Spleen (tissue), 11 donors: ENCODE results near the gene REL. TPM values are rescaled to one million over a fixed set of nuclear protein-coding genes. Genes with fewer than 3 reads are reported as not detected.
A peak's percentile ranks its signal among the peaks of the same experiment; 100 is the strongest.
"Not testable (repeated sequence)": the region's sequence is repeated elsewhere in the genome, so short reads cannot be mapped to it uniquely, and the experiment has no call there.

Experiments
- DNase-seq: peaks from one replicate; pipeline ENCODE4 v3.0.0-alpha.2; 2020
- H3K27ac ChIP-seq, 8 donors: fragments of 200-600 bp; sonication (generic) in 7 of 8; 1 replicate in 4 of 8; 2 replicates in 4 of 8; pipeline versions ENCODE4 v1.5.0 to v1.8.0; 2016 to 2021; ENCODE audit warnings: inconsistent platforms in 4 of 8, mild to moderate bottlenecking in 4 of 8, moderate library complexity in 1 of 8
- H3K27me3 ChIP-seq, 7 donors: fragments of 200-600 bp; sonication (generic) in 6 of 7; replicated peaks in 1 of 7; 1 replicate in 4 of 7; 2 replicates in 3 of 7; pipeline versions ENCODE4 v1.5.0 to v1.8.0; 2016 to 2021; ENCODE audit warnings: inconsistent platforms in 3 of 7, mild to moderate bottlenecking in 1 of 7
- H3K36me3 ChIP-seq, 6 donors: fragments of 200-600 bp; sonication (generic) in 5 of 6; 1 replicate in 4 of 6; 2 replicates in 2 of 6; pipeline versions ENCODE4 v1.5.0 to v1.8.0; 2016 to 2021; ENCODE audit warnings: inconsistent platforms in 2 of 6
- H3K4me1 ChIP-seq, 6 donors: fragments of 200-600 bp; sonication (generic) in 5 of 6; 1 replicate in 3 of 6; 2 replicates in 3 of 6; pipeline versions ENCODE4 v1.5.0 to v1.8.0; 2016 to 2021; ENCODE audit warnings: inconsistent platforms in 3 of 6
- H3K4me3 ChIP-seq, 8 donors: fragments of 200-600 bp; sonication (generic) in 7 of 8; 1 replicate in 4 of 8; 2 replicates in 4 of 8; pipeline versions ENCODE4 v1.5.0 to v1.8.0; 2016 to 2021; ENCODE audit warnings: inconsistent platforms in 4 of 8, mild to moderate bottlenecking in 4 of 8, moderate library complexity in 2 of 8
- H3K9me3 ChIP-seq, 8 donors: fragments of 200-600 bp; sonication (generic) in 7 of 8; 1 replicate in 4 of 8; 2 replicates in 4 of 8; pipeline versions ENCODE4 v1.5.0 to v1.8.0; 2016 to 2021; ENCODE audit warnings: inconsistent platforms in 4 of 8
- POLR2A ChIP-seq, 3 donors: fragments of 450-650 bp; IDR thresholded peaks; one replicate each; pipeline ENCODE4 v1.5.1; 2017; ENCODE audit warnings: antibody characterized with exemption in 3 of 3, mild to moderate bottlenecking in 1 of 3
- POLR2AphosphoS5 ChIP-seq, 3 donors: sonication (generic); formaldehyde crosslinking; IDR thresholded peaks; one replicate each; pipeline ENCODE4 v1.5.1; 2017; ENCODE audit warnings: antibody characterized with exemption in 3 of 3
- WGBS, 5 donors: extraction: QIAGEN DNeasy Blood & Tissue Kit in 3 of 5; methylation state at CpG; one replicate each; pipeline versions ENCODE4 v1.1.5 to v1.1.7; 2013 to 2018; 5-methylcytosine and 5-hydroxymethylcytosine counted together
- intact Hi-C: fragments of 100-400 bp; cut with DNase I; formaldehyde crosslinking; loops from one replicate; pipeline ENCODE4 v1.15.0; 2023; ENCODE audit warnings: low total_unique reads
- polyA plus RNA-seq, 3 donors: library from polyadenylated mRNA; stranded (reverse); fragments of 200-250 nt; gene quantifications; one replicate each; pipeline ENCODE4 v1.2.1, GENCODE V29; 2013
- total RNA-seq, 7 donors: library from RNA; depleted of rRNA in 3 of 7; stranded (reverse); fragments of >200 nt in 3 of 7; fragmentation: NEBNext Ultra II Directional in 4 of 7; extraction: Animal tissue kit (Norgen Biotek cat#: 25700) in 4 of 7; gene quantifications; one replicate each; pipeline versions ENCODE4 v1.1.0 to v1.2.1, GENCODE V29; 2016 to 2021
- TF ChIP-seq, protein P1 (sequence below), 11 experiments: fragments of 200-600 bp in 7 of 11; fragments of 450-650 bp in 4 of 11; sonication (generic) in 4 of 11; IDR thresholded peaks in 8 of 11; conservative IDR thresholded peaks in 3 of 11; 1 replicate in 7 of 11; 2 replicates in 4 of 11; pipeline versions ENCODE4 v1.4.0 to v1.8.0; 2016 to 2021; ENCODE audit warnings: antibody characterized with exemption in 11 of 11, inconsistent platforms in 4 of 11, mild to moderate bottlenecking in 1 of 11
- donor health status: healthy with polysubstance abuse.
- donor health status: DM: no; HTN: no; CAD: no; lungs with moderate emphysema.
- donor health status: DM: no; HTN: no; CAD: no.
- donor health status: Bipolar disorder and iron deficiency.
- donor health status: healthy.
- donor health status: DM: no; HTN: no; CAD: no.
- donor health status: DM: yes; HTN: yes; CAD: no.

The REL gene
- total and polyA plus RNA-seq, 10 donors = 1.3 to 68.8 (median 53.8) TPM

GRCh38 chr2:60906395-60906794 lies 25.0 kb downstream of the REL start:
- Histone ChIP-seq H3K4me1 (no peaks in the 10 kb centered on the region), H3K36me3 (peaks cover 0 to 95% (median 68%) of the 10 kb centered on the region in 6 donors), H3K4me3 (no peak overlapping the region), H3K9me3 (no peaks in the 10 kb centered on the region), H3K27ac (no peak overlapping the region), H3K27me3 (no peaks in the 10 kb centered on the region)
- intact Hi-C loops = no loop called here
- DNase-seq = no peak
- 91 to 96% (median 94%) methylated on average over 2 of the region's 2 CpGs for WGBS, 5 donors
- peak in 1 of 3 donors; percentile 16 for TF ChIP-seq POLR2AphosphoS5 (IDR thresholded peaks at IDR 0.05)
- TF ChIP-seq POLR2A (IDR thresholded peaks at IDR 0.05) = no peak

DNA sequence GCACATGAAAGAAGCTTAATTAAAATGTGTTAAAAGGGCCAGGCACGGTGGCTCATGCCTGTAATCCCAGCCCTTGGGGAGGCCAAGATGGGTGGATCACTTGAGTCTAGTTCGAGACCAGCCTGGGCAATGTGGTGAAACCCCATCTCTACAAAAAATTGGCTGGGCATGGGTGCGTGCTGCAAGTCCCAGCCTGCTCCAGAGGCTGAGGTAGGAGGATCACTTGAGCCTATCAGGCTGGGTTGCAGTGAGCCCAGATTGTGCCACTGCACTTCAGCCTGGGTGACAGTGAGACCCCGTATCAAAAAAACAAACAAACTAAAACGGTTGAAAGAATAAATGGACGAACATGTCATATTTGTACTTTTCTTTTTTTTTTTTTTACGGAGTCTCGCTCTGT lies 26.0 kb downstream of the REL start:
- no peaks in the 10 kb centered on the region for H3K9me3 ChIP-seq
- WGBS, 5 donors = 92 to 97% (median 95%) methylated on average over 8 of the region's 8 CpGs
- no peaks in the 10 kb centered on the region for H3K4me1 ChIP-seq
- TF ChIP-seq POLR2A (IDR thresholded peaks at IDR 0.05) (no peak), POLR2AphosphoS5 (IDR thresholded peaks at IDR 0.05) (no peak)
- TF ChIP-seq, protein P1, sequence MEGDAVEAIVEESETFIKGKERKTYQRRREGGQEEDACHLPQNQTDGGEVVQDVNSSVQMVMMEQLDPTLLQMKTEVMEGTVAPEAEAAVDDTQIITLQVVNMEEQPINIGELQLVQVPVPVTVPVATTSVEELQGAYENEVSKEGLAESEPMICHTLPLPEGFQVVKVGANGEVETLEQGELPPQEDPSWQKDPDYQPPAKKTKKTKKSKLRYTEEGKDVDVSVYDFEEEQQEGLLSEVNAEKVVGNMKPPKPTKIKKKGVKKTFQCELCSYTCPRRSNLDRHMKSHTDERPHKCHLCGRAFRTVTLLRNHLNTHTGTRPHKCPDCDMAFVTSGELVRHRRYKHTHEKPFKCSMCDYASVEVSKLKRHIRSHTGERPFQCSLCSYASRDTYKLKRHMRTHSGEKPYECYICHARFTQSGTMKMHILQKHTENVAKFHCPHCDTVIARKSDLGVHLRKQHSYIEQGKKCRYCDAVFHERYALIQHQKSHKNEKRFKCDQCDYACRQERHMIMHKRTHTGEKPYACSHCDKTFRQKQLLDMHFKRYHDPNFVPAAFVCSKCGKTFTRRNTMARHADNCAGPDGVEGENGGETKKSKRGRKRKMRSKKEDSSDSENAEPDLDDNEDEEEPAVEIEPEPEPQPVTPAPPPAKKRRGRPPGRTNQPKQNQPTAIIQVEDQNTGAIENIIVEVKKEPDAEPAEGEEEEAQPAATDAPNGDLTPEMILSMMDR (IDR thresholded peaks at IDR 0.05 in 8 of 11, conservative IDR thresholded peaks at IDR 0.05 in 3 of 11) = no peak
- DNase-seq = no peak
- H3K4me3 ChIP-seq = no peak overlapping the region
- peaks cover 0 to 87% (median 58%) of the 10 kb centered on the region in 6 donors for H3K36me3 ChIP-seq
- no peak overlapping the region for H3K27ac ChIP-seq
- intact Hi-C loops = no loop called here
- H3K27me3 ChIP-seq = no peaks in the 10 kb centered on the region

GRCh38 chr2:60925994-60926740 lies 44.8 kb downstream of the REL start:
- WGBS, 5 donors = 69 to 86% (median 78%) methylated on average over 7 of the region's 7 CpGs
- TF ChIP-seq, protein P1 (IDR thresholded peaks at IDR 0.05 in 8 of 11, conservative IDR thresholded peaks at IDR 0.05 in 3 of 11) = no peak
- TF ChIP-seq POLR2AphosphoS5 (IDR thresholded peaks at IDR 0.05) = no peak
- Histone ChIP-seq H3K4me1 (peaks cover 0 to 37% (median 13%) of the 10 kb centered on the region in 6 donors), H3K4me3 (peak overlapping the region in 1 of 8 donors; percentile 42), H3K9me3 (no peaks in the 10 kb centered on the region), H3K27ac (peak overlapping the region in 7 of 8 donors; percentile 64 to 87 (median 80)), H3K27me3 (no peaks in the 10 kb centered on the region), H3K36me3 (peaks cover 4 to 66% (median 51%) of the 10 kb centered on the region in 6 donors)
- no peak for DNase-seq
- intact Hi-C loops = no loop called here

DNA sequence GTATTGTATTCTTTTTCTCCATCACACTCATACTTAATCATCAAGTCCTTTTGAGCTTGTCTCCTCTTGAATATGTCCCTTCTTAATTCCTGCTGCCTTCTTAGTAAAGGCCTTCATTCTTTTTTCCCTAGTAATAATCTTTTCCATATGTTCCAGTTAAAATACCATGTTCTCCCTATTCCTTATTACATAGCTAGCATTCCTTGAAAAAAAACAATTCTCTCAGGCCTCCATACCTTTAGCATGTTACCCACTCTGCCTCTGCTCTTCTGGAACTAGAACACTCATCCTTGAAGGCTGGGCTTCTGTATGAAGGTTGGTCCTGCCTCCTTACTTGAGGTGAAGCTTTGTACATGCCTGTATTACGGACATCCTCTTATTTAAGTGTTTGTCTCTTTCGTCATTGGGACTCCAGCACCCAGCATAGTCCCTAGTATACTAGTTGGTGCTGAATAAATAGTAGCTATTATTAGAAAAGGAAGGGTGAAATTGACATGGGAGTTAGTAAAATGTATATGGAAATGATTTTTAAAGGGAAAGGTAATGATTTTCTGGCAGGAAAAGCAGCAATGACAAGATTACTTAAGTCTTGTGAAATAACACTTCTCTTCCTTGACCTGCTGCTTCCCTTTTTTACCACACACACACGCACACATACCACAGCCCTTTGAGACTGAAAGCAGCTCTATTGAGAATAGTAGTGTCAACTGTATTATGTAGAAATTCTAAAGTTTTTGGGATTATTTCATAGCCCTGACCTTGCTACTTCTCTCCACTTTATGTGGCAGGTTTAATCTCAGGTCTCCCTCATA lies 45.6 kb downstream of the REL start:
- Histone ChIP-seq H3K36me3 (peaks cover 4 to 63% (median 46%) of the 10 kb centered on the region in 6 donors), H3K27me3 (no peaks in the 10 kb centered on the region), H3K4me1 (peaks cover 0 to 37% (median 13%) of the 10 kb centered on the region in 6 donors), H3K4me3 (peak overlapping the region in 1 of 8 donors; percentile 42), H3K9me3 (no peaks in the 10 kb centered on the region), H3K27ac (peak overlapping the region in 7 of 8 donors; percentile 64 to 87 (median 80))
- DNase-seq = no peak
- WGBS, 5 donors = 46 to 62% (median 53%) methylated on average over 3 of the region's 3 CpGs
- TF ChIP-seq, protein P1 (IDR thresholded peaks at IDR 0.05 in 8 of 11, conservative IDR thresholded peaks at IDR 0.05 in 3 of 11) = no peak
- TF ChIP-seq POLR2AphosphoS5 (IDR thresholded peaks at IDR 0.05) = peak in 1 of 3 donors; percentile 56
- intact Hi-C loops = no loop called here

GRCh38 chr2:60932061-60932460 lies 50.7 kb downstream of the REL start:
- intact Hi-C loops, H3K27ac ChIP-seq, DNase-seq, H3K27me3 ChIP-seq, H3K9me3 ChIP-seq, H3K4me3 ChIP-seq: not testable (repeated sequence)
- 88 to 96% (median 94%) methylated on average over 5 of the region's 5 CpGs for WGBS, 5 donors
- Histone ChIP-seq H3K36me3 (peaks cover 0 to 38% (median 11%) of the 10 kb centered on the region in 6 donors), H3K4me1 (peaks cover 7 to 44% (median 18%) of the 10 kb centered on the region in 6 donors)
